Spinal cord (tissue), 10 donors: Measurements from ENCODE around the gene GGT1. TPM values are rescaled to one million over a fixed set of nuclear protein-coding genes. Genes with fewer than 3 reads are reported as not detected.
"Not testable (repeated sequence)": the region's sequence is repeated elsewhere in the genome, so short reads cannot be mapped to it uniquely, and the experiment has no call there.

Experiments used
- DNase-seq, 6 donors: peaks; one replicate each; pipeline versions ENCODE4 v3.0.0 to v3.0.0-alpha.2; 2013 to 2015; ENCODE audit warnings: low spot score in 6 of 6, low read depth in 4 of 6
- H3K27ac ChIP-seq: one replicate; pipeline ENCODE4 v1.5.1; 2013; ENCODE audit warnings: low read depth, low read length, control low read depth
- H3K27me3 ChIP-seq: one replicate; pipeline ENCODE4 v1.6.1; 2013; ENCODE audit warnings: low read length; ENCODE audit not compliant: control insufficient read depth, insufficient read depth
- H3K36me3 ChIP-seq: one replicate; pipeline ENCODE4 v1.6.1; 2013; ENCODE audit warnings: low read length; ENCODE audit not compliant: control insufficient read depth, insufficient read depth
- H3K4me1 ChIP-seq: one replicate; pipeline ENCODE4 v1.6.1; 2013; ENCODE audit warnings: low read length; ENCODE audit not compliant: control insufficient read depth, insufficient read depth
- H3K4me3 ChIP-seq: one replicate; pipeline ENCODE4 v1.5.1; 2013; ENCODE audit warnings: low read depth, low read length, control low read depth
- H3K9me3 ChIP-seq: one replicate; pipeline ENCODE4 v1.6.1; 2013; ENCODE audit warnings: low read length; ENCODE audit not compliant: control insufficient read depth, insufficient read depth
- WGBS: methylation state at CpG from one replicate; pipeline ENCODE4 v1.1.5; 2013; ENCODE audit warnings: missing lambda C conversion rate; ENCODE audit not compliant: insufficient coverage; 5-methylcytosine and 5-hydroxymethylcytosine counted together
- polyA plus RNA-seq, 2 donors: library from polyadenylated mRNA; unstranded; fragments of 120-200 nt; gene quantifications; one replicate each; pipeline ENCODE4 v1.2.1, GENCODE V29; 2013; ENCODE audit not compliant: insufficient read length in 2 of 2
- total RNA-seq, 2 donors: library from RNA; depleted of rRNA in 1 of 2; stranded (reverse); fragments of 120-200 nt in 1 of 2; fragments of >200 nt in 1 of 2; gene quantifications; one replicate each; pipeline versions ENCODE4 v1.2.3 to v1.2.4, GENCODE V29; 2013 to 2014
- donor health status: healthy.

Gene GGT1
- total and polyA plus RNA-seq, 4 donors = 2.3 to 7.3 (median 4.8) TPM

- not testable (repeated sequence) for DNase-seq, H3K4me3 ChIP-seq, H3K27me3 ChIP-seq, H3K36me3 ChIP-seq, H3K9me3 ChIP-seq, H3K27ac ChIP-seq
- peaks cover 33% of the 10 kb centered on the region for H3K4me1 ChIP-seq
- 86% methylated on average over 1 of the region's 9 CpGs for WGBS
These were observed 5.9 kb upstream of the GGT1 start for GRCh38 chr22:24597076-24597475.

- Histone ChIP-seq H3K4me1 (peaks cover 21% of the 10 kb centered on the region), H3K27ac (no peak overlapping the region)
- WGBS = 76% methylated on average over 7 of the region's 8 CpGs
These were observed 3.5 kb upstream of the GGT1 start for GRCh38 chr22:24599514-24599913.

GRCh38 chr22:24599958-24600715, 2.9 kb upstream of the GGT1 start:
- 79% methylated on average over 2 of the region's 3 CpGs for WGBS
- H3K27me3 ChIP-seq, H3K36me3 ChIP-seq, DNase-seq, H3K27ac ChIP-seq, H3K4me3 ChIP-seq, H3K9me3 ChIP-seq: not testable (repeated sequence)
- H3K4me1 ChIP-seq = peaks cover 14% of the 10 kb centered on the region

More at GRCh38 chr22:24599514-24599913, 3.5 kb upstream of the GGT1 start:
- H3K9me3 ChIP-seq = no peaks in the 10 kb centered on the region
- H3K4me3 ChIP-seq = no peak overlapping the region
- H3K27me3 ChIP-seq = no peaks in the 10 kb centered on the region
- no peaks in the 10 kb centered on the region for H3K36me3 ChIP-seq
- DNase-seq = no peak

DNA sequence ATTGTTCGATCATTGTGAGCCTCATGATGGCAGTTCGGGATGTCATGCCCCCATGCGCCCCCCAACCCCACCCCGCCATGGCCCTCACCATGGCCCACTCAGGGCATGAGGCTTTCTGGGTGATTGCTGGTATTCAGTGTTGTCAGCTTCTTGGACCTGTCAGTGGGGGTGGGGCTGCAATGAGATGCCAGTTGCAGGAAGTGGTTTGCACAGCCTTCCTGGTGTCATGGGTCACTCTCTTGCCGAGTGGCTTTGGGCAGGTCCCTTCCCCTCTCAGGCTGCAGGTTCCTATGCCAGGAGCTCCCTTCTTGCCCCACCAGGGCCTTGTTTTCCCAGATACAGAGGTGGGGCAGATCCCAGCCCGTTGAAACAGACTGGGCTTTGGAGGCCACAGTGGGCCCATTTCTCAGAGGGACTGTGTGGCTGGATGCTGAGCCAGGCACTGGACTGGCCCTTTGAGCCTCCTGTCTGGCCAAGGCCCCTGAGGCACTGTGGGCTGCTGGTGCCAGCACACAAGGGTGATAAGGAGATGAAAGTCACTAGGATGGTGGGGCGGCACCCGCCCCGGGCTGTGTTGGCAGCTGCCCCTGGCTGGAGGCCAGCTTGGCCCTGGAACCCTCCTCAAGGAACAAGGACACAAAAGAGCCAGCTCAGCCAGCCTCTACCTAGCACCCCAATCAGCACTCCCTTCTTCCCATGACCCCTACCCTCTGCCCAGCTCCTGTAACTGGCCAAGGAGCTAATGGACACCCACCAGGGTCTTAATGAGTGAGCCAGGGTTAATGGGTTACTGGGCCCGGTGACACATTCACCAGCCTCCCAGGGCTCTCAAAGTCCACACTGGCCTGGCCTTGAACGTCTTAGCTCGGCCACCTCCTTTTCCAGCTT, 1.5 kb upstream of the GGT1 start:
- no peak for DNase-seq
- no peak overlapping the region for H3K4me3 ChIP-seq
- H3K36me3 ChIP-seq = no peaks in the 10 kb centered on the region
- no peaks in the 10 kb centered on the region for H3K9me3 ChIP-seq
- no peaks in the 10 kb centered on the region for H3K27me3 ChIP-seq
- H3K4me1 ChIP-seq = peaks cover 11% of the 10 kb centered on the region
- no peak overlapping the region for H3K27ac ChIP-seq
- 75% methylated on average over 8 of the region's 12 CpGs for WGBS

GRCh38 chr22:24602105-24602749, 766 bp upstream of the GGT1 start:
- not testable (repeated sequence) for DNase-seq, H3K9me3 ChIP-seq, H3K36me3 ChIP-seq, H3K27me3 ChIP-seq, H3K27ac ChIP-seq, H3K4me3 ChIP-seq
- 82% methylated on average over 9 of the region's 11 CpGs for WGBS
- H3K4me1 ChIP-seq = peaks cover 11% of the 10 kb centered on the region

DNA sequence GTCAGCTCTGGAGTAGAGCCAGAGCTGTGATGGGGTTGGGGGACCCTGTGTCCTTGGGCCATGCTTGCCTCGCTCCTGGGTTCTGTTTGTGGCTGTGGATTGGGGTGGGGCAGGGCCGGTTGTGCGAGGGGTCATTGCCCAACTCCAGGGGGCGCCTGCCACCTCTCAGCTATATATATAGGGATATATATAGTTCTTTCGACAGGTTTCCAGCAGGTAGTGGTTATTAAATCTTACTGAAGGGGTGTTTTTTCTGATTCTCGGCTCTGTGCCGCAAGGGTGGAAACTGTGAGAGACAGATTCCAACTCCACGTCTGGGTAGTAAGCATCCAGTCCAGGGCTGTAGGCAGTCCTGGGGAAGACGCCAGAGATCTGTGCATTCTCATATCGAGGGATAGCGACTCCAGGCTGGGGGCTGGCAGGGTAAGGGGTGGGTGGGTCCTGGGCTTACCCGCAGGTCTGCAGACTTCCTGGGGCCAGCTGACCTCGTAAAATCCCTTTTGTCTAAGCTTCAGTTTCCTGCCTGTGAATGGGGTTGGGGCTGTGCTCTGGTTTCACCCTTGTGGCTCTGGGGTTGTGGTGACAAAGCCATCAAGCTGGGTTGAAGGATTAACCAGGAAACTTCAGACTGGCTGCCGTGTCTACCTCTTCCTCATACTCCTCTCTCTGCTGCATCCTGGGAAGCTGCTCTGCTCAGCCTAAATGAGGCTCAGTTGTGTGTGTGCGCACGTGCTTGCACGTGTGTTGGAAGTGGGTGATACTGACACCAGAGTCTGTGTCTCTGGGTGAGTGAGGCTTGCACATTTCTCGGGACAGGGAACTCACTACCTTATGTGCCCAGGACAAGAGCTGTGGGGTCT, 1.0 kb downstream of the GGT1 start:
- not testable (repeated sequence) for H3K27ac ChIP-seq, H3K36me3 ChIP-seq, DNase-seq, H3K4me3 ChIP-seq, H3K9me3 ChIP-seq, H3K27me3 ChIP-seq
- peaks cover 11% of the 10 kb centered on the region for H3K4me1 ChIP-seq
- 37% methylated on average over 4 of the region's 18 CpGs for WGBS

- DNase-seq, H3K9me3 ChIP-seq, H3K36me3 ChIP-seq, H3K4me3 ChIP-seq, H3K27me3 ChIP-seq, H3K27ac ChIP-seq, H3K4me1 ChIP-seq: not testable (repeated sequence)
- WGBS = 65% methylated on average over 2 of the region's 2 CpGs
These were observed 3.3 kb downstream of the GGT1 start for GRCh38 chr22:24606340-24606739.

DNA sequence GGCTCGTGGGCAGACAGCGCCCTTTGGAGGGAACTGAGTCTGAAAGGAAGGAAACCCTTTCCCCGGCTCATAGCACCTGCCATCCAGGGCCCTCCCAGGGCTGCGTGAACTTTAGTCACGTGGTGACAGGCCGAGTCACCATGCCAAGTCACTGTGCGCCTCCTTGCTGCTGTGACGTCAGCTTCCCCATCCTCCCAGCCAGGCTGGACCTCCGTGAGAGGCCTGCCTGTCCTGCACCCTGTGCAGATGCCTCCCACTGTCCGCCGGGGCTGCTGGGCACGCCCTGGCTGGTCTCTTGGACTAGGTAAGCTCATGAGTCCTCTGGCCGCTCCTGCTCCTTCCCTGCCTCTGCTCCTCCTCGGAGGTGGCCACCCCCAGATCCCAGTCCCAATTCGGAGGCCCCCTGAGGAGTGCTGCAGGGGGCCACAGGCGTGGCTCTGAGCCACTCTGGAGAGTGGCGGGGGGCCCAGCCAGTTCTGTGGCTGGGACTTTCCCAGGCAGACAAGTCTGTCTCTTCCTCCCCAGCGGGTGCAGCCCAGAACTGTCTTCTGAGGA, 4.5 kb downstream of the GGT1 start:
- H3K27ac ChIP-seq, H3K9me3 ChIP-seq, H3K36me3 ChIP-seq, DNase-seq, H3K27me3 ChIP-seq, H3K4me3 ChIP-seq, H3K4me1 ChIP-seq: not testable (repeated sequence)
- WGBS = 76% methylated on average over 17 of the region's 18 CpGs

DNA sequence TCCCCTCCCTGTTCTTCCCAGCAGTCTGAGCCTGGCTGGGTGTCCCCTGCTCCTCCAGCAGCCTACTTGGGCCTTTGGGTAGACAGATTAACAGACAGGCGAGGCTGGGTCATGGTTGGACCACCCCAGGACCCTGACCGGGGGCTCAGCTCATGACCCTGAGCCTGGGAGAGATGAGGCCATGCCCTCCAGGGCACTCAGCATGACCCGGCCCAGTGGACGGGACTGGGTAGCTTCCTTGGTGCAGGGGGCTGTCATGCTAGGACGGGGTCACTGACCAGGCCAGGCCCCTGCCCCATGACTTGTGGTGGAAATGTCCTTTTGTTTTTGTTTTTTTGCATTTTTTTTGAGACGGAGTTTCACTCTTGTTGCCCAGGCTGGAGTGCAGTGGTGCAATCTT, 5.3 kb downstream of the GGT1 start:
- H3K9me3 ChIP-seq, DNase-seq, H3K4me3 ChIP-seq, H3K4me1 ChIP-seq, H3K36me3 ChIP-seq, H3K27ac ChIP-seq, H3K27me3 ChIP-seq: not testable (repeated sequence)
- WGBS = 96% methylated on average over 3 of the region's 6 CpGs
